GM21381 (cell line): ENCODE results near the gene ACSF3.
"Not testable (repeated sequence)": the region's sequence is repeated elsewhere in the genome, so short reads cannot be mapped to it uniquely, and the experiment has no call there.

Experiments
- ATAC-seq: cut with Tn5 transposase; IDR thresholded peaks from one replicate; pipeline ENCODE4 v1.9.1; 2021; ENCODE audit warnings: mild to moderate bottlenecking, moderate library complexity; ENCODE audit not compliant: unreplicated experiment

Gene ACSF3

DNA sequence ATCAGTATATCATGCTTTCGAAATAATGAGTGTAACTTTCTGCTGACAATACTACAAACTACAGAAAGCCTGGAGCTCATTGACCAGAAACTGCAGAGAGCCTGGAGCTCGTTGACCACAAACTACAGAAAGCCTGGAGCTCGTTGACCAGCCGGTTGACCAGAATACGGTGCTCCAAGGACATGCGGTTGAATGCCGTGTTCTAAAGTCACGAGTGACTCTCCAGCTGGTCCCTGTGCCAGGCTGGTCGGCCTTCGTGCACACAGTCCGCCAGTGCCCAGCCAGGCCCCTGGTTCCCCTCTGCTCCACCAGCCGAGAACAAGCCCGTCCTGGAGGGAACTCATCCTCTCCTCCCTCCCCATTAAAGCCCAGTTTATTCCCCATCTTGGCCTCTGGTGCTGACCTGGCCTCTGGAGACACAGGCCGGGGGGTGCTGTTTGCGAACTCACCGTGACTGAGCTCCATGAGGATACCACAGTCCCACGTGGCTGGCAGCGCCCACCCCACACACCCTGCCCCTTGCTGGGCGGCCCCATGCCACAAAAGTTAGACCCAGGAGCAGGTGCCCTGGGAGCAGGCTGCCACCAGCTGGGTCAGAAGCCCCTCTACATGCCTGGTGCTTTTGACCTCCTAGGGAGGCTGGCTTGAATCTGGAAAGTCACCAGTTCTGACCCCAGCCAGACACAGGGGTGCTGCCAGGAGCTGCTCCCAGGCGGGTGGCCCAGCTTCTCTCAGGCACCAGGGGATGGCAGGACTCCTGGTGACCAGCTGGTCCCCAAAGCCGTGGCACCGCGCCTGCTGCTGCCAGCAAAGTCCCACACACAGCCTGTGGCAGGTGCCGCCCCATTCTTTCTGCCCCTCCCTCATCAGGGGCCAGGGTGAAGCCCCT, 62.4 kb downstream of the ACSF3 start:
- ATAC-seq: no peak

DNA sequence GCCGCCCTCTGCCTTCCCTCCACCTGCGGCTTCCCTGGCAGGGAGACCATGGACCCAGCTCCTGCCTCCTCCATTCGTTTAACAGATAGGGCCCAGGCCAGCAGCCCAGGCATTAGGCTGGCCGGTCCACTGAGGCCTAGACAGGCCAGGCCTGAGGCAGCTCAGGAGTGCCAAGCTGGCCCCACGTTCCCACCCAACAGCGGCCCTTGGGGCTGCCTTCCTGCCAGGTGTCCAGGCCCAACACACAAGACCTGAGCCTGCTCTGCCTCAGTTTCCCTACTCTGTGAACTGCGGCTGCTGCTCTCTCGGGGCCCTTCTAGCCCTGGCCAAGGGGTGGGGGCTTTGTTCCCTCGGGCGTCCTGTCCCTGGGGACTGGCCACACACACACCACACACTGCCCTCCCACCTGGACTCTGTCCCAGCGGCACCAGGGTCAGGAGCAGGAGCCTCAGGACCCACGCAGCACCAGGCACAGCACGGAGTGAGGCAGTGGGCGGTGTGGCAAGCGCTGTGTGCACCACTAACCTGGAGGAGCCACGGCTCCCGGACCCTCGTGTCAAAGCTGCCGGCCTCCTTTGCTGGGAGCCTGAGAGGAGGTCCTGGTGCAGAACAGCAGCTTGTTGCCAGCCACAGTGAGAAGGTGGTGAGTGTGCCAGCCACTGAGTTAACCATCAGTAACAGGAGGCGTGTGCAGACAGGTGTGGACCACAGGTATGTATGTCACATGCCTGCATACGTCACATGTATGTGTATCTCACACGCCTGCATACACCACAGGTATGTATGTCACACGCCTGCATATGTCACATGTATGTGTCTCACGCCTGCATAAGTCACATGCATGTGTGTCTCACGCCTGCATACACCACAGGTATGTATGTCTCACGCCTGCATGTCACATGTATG, 63.3 kb downstream of the ACSF3 start:
- ATAC-seq: no peak

DNA sequence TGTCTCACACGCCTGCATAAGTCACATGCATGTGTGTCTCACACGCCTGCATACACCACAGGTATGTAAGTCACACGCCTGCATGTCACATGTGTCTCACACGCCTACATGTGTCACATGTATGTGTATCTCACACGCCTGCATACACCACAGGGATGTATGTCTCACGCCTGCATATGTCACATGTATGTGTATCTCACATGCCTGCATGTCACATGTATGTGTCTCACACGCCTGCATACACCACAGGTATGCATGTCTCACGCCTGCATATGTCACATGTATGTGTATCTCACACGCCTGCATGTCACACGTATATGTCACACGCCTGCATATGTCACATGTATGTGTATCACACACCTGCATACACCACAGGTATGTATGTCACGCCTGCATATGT, 64.1 kb downstream of the ACSF3 start:
- ATAC-seq: no peak

DNA sequence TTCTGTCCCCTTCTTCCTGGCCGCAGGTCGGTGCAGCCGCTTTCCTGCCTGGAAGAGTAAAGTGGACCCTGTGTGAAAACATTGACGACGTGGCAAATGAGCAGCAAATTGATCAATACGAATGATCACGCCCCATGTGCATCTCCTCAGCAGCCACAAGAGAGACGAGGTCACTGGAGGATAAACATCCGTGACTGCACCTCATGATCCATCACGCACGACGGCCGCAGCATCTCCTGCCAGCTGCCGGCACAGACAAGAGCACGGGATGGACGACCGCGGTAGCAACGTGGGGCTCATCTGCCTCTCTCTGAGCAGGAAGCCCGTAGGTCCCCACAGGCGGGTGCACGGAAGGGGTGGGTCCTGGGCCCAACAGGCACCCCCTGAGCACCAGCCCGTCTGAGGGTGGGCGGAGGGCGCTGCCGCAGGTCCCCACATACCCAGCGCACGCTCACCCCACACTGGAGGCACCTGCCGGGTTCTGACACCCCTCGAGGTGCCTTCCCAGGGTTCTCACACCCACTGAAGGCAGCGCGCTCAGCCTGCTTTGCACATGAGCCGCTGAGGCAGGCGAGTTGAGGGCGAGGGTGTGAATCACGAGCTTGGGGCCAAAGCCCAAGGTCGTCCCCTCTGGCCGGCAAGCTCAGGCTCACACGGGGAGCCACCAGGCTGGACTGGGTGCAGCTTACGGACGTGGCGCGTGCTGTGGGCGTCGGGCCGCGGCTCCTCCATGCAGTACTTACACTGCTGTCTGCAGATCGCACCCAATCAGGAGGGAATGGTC, 65.6 kb downstream of the ACSF3 start:
- no peak for ATAC-seq

DNA sequence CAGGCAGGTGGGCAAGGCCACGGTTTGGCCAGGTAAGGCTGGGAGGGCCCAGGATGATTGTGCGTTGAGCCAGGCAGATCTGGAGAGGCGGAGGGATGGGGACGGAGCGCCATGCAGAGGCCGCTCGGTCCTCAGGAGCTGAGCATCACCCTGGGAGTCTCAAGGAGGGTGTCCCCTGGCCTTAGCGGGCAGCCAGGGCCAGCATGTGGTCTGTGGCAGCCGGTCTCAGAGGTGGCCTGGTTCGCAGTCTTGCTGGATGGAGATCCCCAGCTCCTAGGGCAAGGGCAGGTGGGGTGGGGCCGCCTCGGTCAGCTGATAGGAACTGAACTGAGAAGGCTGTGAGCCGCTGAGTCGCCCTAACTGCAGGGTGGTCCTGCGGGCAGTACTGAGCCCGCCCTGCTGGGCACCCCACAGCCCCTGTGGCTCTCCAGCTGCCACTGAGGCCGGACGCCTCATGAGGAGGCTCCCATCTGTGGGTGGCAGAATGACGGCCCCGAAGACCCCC, 66.2 kb downstream of the ACSF3 start:
- no peak for ATAC-seq

DNA sequence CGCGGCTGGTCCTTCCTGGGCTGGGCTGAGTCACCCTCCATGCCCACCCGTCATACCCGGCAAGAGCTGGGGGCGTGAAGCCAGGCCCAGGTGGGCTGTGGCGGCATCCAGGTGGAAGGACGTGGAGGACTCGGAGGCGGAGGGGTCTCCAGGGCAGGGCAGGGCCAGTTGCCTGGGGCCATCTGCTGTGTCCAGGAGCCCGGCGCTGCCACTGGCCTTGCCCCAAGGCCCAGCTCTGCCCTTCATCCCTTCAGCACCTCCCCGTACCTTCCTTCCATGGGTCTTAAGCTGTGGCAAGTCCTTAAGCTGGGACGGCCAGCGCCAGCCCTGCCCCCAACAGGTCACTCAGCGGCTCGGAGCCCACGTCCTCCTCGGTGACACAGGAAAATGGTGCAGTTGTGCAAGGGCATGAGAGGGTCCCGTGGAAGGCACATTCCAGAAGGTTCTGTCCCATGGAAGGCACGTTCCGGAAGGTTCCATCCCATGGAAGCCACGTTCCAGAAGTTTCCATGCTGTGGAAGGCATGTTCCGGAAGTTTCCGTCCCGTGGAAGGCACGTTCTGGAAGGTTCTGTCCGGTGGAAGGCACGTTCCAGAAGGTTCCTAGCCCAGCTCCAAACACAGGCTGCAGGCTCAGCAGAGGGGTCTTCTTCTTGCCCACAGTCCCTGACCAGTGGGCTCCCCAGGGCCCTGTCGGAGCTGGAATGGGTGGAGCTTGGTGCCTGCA, 67.5 kb downstream of the ACSF3 start:
- ATAC-seq: no peak

DNA sequence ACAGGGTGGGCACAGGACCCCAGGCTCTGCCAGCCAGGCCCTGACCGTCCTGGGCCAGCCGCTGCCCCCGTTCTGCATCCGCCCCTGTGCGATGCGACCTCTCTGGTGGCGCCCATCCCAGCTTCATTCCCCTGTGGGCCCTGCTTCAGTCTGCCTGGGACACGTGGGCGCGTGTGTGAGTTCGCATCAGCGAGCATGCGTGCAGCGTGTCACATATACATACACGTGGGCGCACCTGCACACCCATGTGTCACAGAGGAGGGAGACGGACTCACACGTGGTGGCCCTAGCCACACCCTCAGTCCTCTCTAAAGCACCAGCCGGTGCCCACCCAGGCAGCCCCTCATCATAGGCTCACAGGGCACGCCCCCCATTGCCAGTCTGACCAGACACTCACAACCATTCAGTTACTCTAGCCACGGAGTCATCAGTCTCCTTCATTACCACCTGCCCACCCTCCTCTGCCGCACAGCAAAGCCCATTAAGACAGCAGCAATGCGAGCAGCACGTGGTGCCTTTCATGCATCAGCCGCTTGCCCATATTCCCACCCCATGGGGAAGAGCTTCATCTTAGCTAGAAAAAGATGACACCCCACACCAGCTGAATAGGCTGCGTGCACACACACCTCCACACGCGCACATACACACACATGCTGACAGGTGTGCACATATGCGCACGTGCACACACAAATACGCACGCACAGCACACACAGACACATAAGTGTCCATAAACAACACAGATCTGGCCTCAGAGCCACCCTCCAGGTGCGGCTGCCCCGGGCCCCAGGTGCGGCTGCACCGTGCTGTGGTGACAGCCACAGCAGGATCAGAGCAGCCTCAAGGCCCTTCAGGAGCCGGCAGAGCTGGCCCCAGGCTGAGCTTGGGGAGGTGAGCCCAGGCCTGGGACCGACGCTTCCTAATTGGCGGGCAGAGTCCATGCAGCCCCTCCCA, 68.4 kb downstream of the ACSF3 start:
- ATAC-seq: no peak

DNA sequence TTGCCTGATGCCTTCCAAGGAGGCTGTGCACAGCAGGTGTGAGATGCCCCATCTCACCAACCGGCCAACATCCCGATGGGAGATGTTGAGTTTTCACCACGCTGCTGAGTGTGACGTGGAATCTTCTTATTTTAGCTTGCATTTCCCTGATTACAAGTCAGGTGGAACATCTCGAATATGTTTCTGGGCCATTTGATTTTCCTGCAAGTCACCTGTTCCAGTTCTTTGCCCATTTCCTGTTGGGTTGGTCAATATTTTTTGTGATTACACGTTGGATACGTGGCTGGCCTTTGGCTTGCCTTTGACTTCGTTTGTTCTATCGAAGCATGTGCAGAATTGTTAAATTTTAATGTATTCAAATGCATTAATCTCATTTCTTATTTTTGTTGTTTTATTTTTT, 69.6 kb downstream of the ACSF3 start:
- ATAC-seq: no peak

DNA sequence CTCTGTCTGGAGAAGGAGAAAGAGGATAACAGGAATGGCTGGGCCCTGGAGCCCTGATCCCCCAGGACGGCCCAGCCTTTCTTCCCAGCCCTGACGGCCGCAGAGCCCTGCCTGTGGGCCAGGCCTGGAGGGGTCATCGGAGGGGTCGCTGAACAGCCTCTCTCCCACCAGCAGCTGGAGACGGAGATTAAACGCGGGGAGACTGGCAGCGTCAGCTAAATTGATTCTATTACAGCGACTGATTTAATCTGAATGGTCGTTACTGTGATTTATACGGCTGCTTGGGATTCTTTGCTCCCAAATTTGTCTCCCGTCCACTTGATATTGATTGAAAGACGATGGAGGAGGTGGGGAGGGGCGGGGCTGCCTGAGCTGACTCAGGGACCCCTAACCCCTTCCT, 70.8 kb downstream of the ACSF3 start:
- ATAC-seq: no peak

DNA sequence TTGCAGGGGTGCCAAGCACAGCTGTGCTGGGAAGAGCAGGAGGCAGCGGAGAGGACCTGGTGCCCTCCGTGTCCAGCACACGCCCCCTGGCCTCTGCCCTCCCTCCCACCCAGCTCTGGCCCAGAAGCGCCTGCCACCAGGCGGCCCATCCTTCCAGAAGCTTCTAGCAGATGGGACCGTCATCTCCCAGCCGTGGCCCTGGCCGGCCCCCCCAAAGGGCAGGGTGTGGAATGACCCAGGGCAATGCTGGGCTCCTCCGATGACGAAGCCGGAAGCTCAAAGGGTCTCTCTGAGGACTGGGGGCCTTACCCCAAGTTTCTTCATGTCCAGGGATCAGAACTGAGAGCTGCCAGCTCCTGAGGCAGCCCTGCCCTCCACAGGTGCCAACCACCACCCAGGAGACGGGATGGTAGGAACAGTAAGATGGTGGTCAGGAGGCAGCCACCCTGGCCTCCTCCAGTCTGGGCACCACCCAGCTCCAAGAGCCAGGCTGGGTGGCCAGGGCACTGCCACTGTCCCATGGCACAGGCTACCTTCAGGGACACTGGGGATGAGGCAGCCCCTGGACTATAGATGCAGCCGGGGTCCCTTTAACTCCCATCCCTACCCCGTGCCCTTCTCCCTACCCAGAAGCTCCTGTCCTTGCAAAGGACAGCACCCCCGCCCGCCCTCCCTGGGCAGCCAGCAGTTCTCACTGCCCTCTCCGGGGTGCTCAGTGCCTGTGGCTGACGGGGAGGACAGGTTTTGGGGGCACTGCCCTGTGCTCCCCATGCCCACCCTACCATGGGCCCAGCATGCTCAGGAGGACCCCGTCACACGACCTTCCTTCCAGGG, 71.4 kb downstream of the ACSF3 start:
- ATAC-seq: no peak

DNA sequence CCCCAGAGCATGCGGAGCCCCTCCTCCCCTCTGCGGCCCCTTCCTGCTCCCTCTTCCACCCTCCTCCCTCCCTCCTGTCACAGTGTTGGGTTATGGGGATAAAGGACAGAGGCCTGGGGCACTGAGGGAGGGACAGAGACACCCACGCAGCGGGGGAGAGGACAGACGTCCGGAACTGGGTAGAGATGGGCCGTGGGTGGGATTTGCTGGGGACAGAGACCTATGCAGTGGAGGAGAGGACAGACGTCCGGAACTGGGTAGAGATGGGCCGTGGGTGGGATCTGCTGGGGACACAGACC, 72.0 kb downstream of the ACSF3 start:
- ATAC-seq: not testable (repeated sequence)

DNA sequence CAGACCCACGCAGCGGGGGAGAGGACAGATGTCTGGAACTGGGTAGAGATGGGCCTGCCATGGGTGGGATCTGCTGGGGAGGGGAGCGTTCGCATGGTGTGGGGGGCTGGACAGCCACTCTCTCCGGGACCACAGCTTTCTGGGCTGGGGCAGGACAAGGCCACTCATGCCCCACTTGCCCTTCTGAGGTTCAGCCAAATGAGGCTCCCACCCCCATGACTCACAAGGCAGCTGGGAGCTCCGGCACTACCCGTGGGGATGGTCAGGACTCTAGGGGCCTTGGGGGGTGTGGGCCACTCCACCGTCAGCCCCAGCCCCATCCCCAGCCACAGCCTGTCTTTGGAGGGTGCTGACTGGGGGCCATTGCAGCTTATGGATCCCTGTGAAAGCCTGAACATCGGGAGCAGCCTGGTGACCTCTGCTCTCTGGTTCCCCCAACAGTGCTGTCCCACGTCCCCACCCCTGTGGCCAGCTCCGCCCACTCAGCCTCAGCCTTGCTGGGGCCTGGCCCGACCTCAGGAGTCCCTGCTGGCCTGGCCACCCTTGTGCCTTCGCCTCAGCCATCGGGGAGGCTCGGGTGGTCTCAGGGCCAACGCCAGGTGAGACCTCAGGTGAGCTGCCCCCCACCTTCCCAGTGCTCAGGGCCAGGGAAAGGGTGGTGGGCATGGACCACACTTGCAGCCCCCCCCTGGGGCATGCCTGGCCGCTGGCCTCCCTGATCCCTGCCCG, 73.2 kb downstream of the ACSF3 start:
- no peak for ATAC-seq

DNA sequence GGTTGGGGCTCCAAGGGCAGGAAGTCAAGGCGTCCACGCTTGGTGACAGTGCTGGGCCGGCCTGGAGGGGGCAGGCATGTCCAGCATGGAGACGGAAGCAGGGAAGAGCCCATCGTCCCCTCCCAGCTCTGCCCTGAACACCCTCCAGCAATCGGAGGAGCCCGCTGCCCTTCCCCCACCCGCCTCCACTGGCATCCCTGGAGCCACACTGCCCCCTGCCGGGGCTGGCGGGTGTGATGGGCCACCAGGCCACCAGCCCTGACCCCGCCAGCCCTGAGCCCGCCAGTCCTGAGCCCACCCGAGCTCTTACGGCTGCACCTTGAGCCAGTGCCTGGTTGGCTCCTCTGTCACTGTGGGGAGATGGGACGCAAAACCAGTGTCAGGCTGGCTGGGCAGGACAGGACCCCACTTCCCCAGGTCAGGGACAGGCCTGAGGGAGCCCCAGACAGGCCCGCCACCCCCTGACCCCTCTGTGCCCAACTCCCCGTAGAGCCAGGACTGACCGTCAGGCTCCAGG, 73.8 kb downstream of the ACSF3 start:
- ATAC-seq: no peak

DNA sequence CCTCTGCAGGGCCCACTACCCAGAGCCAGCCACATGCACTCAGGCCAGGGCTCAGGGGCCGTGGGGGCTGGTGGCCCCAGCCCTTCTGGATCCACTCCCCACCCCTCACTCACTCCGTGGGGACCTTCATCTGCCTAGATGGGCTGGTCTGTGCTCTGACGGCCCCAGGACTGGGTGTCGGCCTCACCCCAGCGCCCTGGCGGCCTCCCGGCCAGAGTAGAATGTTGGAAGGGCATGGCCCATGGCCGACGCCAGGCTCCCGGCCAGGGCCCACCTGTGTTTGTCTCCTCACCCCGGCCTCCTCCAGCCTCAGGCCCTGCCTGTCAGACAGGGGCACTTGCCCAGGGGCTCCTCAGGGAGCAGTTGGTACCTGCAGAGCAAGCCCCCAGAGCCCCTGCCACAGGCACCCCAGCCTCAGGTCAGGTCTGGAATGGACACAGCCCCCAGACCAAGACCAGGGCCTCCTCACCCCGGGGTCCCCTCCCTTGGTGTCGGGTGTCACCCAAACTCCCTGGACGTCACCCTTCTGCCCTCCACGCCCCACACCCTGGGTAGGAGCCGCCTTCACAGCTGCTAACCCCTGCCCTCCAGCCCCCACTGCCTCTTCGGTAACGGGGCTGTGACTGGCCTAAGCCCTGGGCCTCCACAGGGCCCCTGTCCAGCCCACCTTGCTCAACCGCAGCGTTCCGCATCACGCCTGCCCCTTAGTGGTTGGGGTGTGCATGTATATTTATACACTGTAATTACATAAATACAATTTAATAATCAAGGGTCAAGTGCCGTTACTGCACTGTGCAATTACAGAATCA, 74.9 kb downstream of the ACSF3 start:
- ATAC-seq: no peak

DNA sequence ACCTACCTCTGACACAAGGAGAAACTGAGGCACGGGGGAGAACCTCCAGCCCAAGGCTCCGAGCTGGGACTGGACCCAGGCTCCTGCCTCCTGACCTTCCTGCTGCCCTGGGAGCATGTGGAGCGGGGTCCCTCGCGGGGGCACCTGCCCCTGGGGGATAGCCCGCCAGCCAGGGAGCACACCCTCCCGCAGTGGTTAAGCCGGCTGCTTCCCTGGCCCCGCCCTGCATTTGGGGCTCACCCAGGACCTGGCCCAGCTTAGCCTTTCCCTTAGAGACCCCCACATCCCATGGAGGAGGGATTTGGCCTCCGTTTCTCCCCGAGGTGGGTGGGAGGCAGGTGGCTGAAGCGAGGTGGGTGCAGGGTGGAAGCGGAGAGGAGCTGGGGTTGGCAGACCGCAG, 76.1 kb downstream of the ACSF3 start:
- ATAC-seq: no peak

DNA sequence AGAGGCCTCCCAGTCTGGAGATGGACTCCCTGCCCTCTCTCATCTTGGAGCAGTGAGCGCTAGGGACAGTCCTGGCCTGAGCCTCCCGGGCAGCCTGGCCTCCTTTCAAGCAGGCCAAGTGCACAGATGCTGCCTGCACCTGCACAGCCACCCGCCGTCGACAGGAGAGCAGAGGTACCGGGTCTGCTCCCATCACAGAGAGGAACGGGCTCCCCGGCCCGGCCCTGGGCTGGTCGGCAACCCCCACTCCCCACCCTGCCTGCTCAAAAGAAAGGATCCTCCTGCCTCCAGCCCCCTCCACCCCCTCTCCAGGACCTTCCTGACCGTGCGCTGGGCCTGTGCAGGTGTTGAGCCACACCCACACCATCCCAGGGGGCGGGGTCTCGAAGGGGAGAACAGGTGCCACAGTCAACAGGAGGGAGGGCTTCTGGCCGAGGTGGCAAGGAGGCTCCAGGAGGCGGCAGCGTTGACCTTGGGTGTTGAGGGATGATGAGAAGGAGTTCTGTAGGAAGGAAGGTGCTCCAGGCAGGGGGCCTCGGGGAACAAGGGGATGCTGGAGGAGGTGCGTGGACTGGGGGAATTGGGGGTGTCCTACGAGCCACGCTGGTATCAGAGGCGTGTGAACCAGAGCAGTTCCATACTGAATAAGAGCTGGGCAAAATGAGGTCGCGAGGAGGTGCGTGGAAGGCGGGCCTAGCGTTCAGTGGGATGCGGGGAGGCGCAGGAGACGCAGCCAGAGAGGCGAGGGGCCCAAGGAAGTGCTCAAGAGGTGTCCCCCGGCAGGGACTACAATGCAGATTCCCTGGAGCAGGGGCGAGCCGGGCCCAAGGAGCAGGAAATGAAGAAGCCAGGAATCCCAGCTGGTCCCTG, 76.9 kb downstream of the ACSF3 start:
- ATAC-seq: no peak
